H1 (cell line): Measurements from ENCODE around the gene ALKBH3. TPM values are rescaled to one million over a fixed set of nuclear protein-coding genes. Genes with fewer than 3 reads are reported as not detected.

Experiments
- CTCF ChIA-PET: fragments of 300-600 bp; sonication (Branson Sonifier 250); formaldehyde crosslinking; loops from one replicate; lab custom pipeline; 2021; ENCODE audit not compliant: partially characterized antibody; lab: Charles Lee
- POLR2A ChIA-PET: fragments of 300-600 bp; sonication (Branson Sonifier 250); formaldehyde crosslinking; loops from one replicate; lab custom pipeline; 2021; ENCODE audit warnings: inconsistent platforms; ENCODE audit not compliant: partially characterized antibody; lab: Charles Lee
- DNase-seq, 2 experiments: peaks; one replicate each; pipeline versions ENCODE4 v3.0.0 to v3.0.0-alpha.2; 2010 to 2022; ENCODE audit warnings: low spot score in 2 of 2, low read depth in 1 of 2, mixed read lengths in 1 of 2
- FAIRE-seq: peaks from 2 replicates; lab custom pipeline; 2011; peaks lifted over from hg19 to GRCh38; lab: Jason Lieb, UNC
- H2AFZ ChIP-seq: 2 replicates; pipeline ENCODE4 v1.8.1; 2012; ENCODE audit warnings: low read length, inconsistent platforms
- H2AK5ac ChIP-seq: 2 replicates; pipeline ENCODE4 v1.6.1; 2013; ENCODE audit warnings: low read depth, low read length
- H2BK120ac ChIP-seq: replicated peaks from 2 replicates; pipeline ENCODE3; 2013; ENCODE audit warnings: low read depth, low read length, inconsistent platforms
- H2BK12ac ChIP-seq: 2 replicates; pipeline ENCODE4 v1.6.1; 2013; ENCODE audit warnings: low read depth, low read length
- H2BK15ac ChIP-seq: 2 replicates; pipeline ENCODE4 v1.6.1; 2013; ENCODE audit warnings: low read length
- H2BK20ac ChIP-seq: 2 replicates; pipeline ENCODE4 v1.6.1; 2013; ENCODE audit warnings: low read length
- H2BK5ac ChIP-seq: 2 replicates; pipeline ENCODE4 v1.6.1; 2013; ENCODE audit warnings: low read depth, low read length
- H3K14ac ChIP-seq: 2 replicates; pipeline ENCODE4 v1.6.1; 2013; ENCODE audit warnings: inconsistent platforms; ENCODE audit not compliant: insufficient read length
- H3K18ac ChIP-seq: 2 replicates; pipeline ENCODE4 v1.6.1; 2013; ENCODE audit warnings: low read length; ENCODE audit errors: extremely low read depth
- H3K23ac ChIP-seq: 2 replicates; pipeline ENCODE4 v1.6.1; 2013; ENCODE audit warnings: inconsistent platforms; ENCODE audit not compliant: insufficient read length
- H3K23me2 ChIP-seq: 2 replicates; pipeline ENCODE4 v1.6.1; 2013; ENCODE audit warnings: low read depth, low read length
- H3K27ac ChIP-seq: 2 replicates; pipeline ENCODE4 v1.6.1; 2011; ENCODE audit warnings: low read depth, low read length, inconsistent platforms
- H3K27me3 ChIP-seq, 4 experiments: replicated peaks in 1 of 4; 1 replicate in 1 of 4; 2 replicates in 3 of 4; pipeline versions ENCODE4 v1.6.1 to v1.8.1; 2011 to 2013; ENCODE audit warnings: low read length in 3 of 4, mild to moderate bottlenecking in 3 of 4, inconsistent platforms in 2 of 4, mixed read lengths in 2 of 4, moderate library complexity in 1 of 4; ENCODE audit not compliant: control insufficient read depth in 3 of 4, insufficient read depth in 3 of 4; ENCODE audit errors: extremely low read depth in 1 of 4
- H3K36me3 ChIP-seq, 4 experiments: 2 replicates each; pipeline versions ENCODE4 v1.6.1 to v1.8.1; 2011 to 2013; ENCODE audit warnings: mild to moderate bottlenecking in 4 of 4, low read length in 3 of 4, moderate library complexity in 2 of 4, control low read depth in 1 of 4, inconsistent platforms in 1 of 4; ENCODE audit not compliant: insufficient read depth in 4 of 4, control insufficient read depth in 2 of 4
- H3K4ac ChIP-seq: replicated peaks from 2 replicates; pipeline ENCODE3; 2013; ENCODE audit warnings: low read length, low read depth, mixed read lengths, inconsistent platforms; ENCODE audit not compliant: insufficient read length
- H3K4me1 ChIP-seq, 4 experiments: replicated peaks in 1 of 4; 1 replicate in 1 of 4; 2 replicates in 3 of 4; pipeline versions ENCODE4 v1.6.1 to v1.8.1; 2011 to 2013; ENCODE audit warnings: low read length in 3 of 4, inconsistent platforms in 2 of 4, mixed read lengths in 1 of 4; ENCODE audit not compliant: insufficient read depth in 4 of 4, control insufficient read depth in 3 of 4
- H3K4me2 ChIP-seq, 2 experiments: 2 replicates each; pipeline versions ENCODE4 v1.6.1 to v1.8.1; 2011 to 2013; ENCODE audit warnings: low read depth in 2 of 2, low read length in 2 of 2, control low read depth in 1 of 2, inconsistent platforms in 1 of 2, mild to moderate bottlenecking in 1 of 2; ENCODE audit not compliant: insufficient read depth in 1 of 2
- H3K4me3 ChIP-seq, 4 experiments: fragments of 200-600, 300-600 bp in 1 of 4; sonication (generic), shearing (Covaris generic), sonication (Bioruptor Twin) in 1 of 4; 2 replicates each; pipeline versions ENCODE4 v1.5.1 to v1.8.1; 2011 to 2016; ENCODE audit warnings: low read length in 4 of 4, low read depth in 3 of 4, control low read depth in 2 of 4, inconsistent platforms in 2 of 4, mild to moderate bottlenecking in 2 of 4, mixed read lengths in 1 of 4, moderate library complexity in 1 of 4; ENCODE audit not compliant: insufficient read depth in 2 of 4; ENCODE audit errors: extremely low read depth in 1 of 4
- H3K56ac ChIP-seq: replicated peaks from 2 replicates; pipeline ENCODE3; 2013; ENCODE audit warnings: low read depth, mild to moderate bottlenecking, mixed read lengths, low read length, inconsistent platforms; ENCODE audit not compliant: insufficient read length
- H3K79me1 ChIP-seq: 2 replicates; pipeline ENCODE4 v1.6.1; 2013; ENCODE audit warnings: low read depth, low read length, control low read depth
- H3K79me2 ChIP-seq, 2 experiments: 2 replicates each; pipeline versions ENCODE4 v1.6.1 to v1.8.1; 2012 to 2013; ENCODE audit warnings: low read length in 2 of 2, mild to moderate bottlenecking in 2 of 2, inconsistent platforms in 1 of 2; ENCODE audit not compliant: insufficient read depth in 2 of 2, control insufficient read depth in 1 of 2
- H3K9ac ChIP-seq, 4 experiments: replicated peaks in 1 of 4; 1 replicate in 1 of 4; 2 replicates in 3 of 4; pipeline versions ENCODE4 v1.6.1 to v1.8.1; 2011 to 2013; ENCODE audit warnings: low read depth in 3 of 4, low read length in 3 of 4, control low read depth in 2 of 4, mild to moderate bottlenecking in 2 of 4, moderate library complexity in 2 of 4, inconsistent platforms in 1 of 4; ENCODE audit errors: extremely low read depth in 1 of 4
- H3K9me3 ChIP-seq, 2 experiments: 2 replicates each; pipeline versions ENCODE4 v1.6.1 to v1.8.1; 2012 to 2013; ENCODE audit warnings: mild to moderate bottlenecking in 2 of 2, moderate library complexity in 2 of 2, control low read depth in 1 of 2, inconsistent platforms in 1 of 2, low read depth in 1 of 2, low read length in 1 of 2, mixed read lengths in 1 of 2; ENCODE audit not compliant: insufficient read depth in 2 of 2
- H4K20me1 ChIP-seq, 2 experiments: replicated peaks in 1 of 2; 2 replicates each; pipeline versions ENCODE3 to v1.8.1; 2011 to 2013; ENCODE audit warnings: inconsistent platforms in 2 of 2, low read length in 2 of 2, mild to moderate bottlenecking in 1 of 2; ENCODE audit not compliant: insufficient read depth in 2 of 2, control insufficient read depth in 1 of 2
- H4K5ac ChIP-seq: 2 replicates; pipeline ENCODE4 v1.6.1; 2013; ENCODE audit warnings: low read length, low read depth, mixed read lengths, inconsistent platforms; ENCODE audit not compliant: insufficient read length
- H4K8ac ChIP-seq: 2 replicates; pipeline ENCODE4 v1.8.0; 2013; ENCODE audit warnings: mild to moderate bottlenecking, moderate library complexity, low read length, inconsistent platforms; ENCODE audit not compliant: insufficient read depth; ENCODE audit errors: extremely low read depth
- H4K91ac ChIP-seq: replicated peaks from 2 replicates; pipeline ENCODE3; 2013; ENCODE audit warnings: low read length, mixed read lengths, inconsistent platforms; ENCODE audit not compliant: insufficient read length
- PHF8 ChIP-seq: fragments of 200-600 bp; sonication (generic); conservative IDR thresholded peaks from 2 replicates; pipeline ENCODE4 v1.7.1; 2012; ENCODE audit warnings: low read depth, mild to moderate bottlenecking, inconsistent platforms, low read length, moderate library complexity
- POLR2AphosphoS5 ChIP-seq: IDR thresholded peaks from 2 replicates; pipeline ENCODE4 v1.6.1; 2011; ENCODE audit warnings: low read depth, low read length
- WGBS, 2 experiments: shearing (Covaris generic) in 1 of 2; methylation state at CpG; one replicate each; pipeline versions ENCODE4 v1.1.6 to v1.1.7; 2013 to 2015; ENCODE audit warnings: low lambda C conversion rate in 2 of 2, mixed read lengths in 2 of 2, inconsistent platforms in 1 of 2, low coverage in 1 of 2, missing lambda C conversion rate in 1 of 2; ENCODE audit not compliant: insufficient replicate concordance in 2 of 2, insufficient coverage in 1 of 2, insufficient read length in 1 of 2; ENCODE audit errors: extremely low coverage in 1 of 2, missing lambda C conversion rate in 1 of 2; 5-methylcytosine and 5-hydroxymethylcytosine counted together
- polyA plus RNA-seq, 7 experiments: library from polyadenylated mRNA; depleted of rRNA in 3 of 7; stranded (reverse) in 5 of 7; unstranded in 2 of 7; fragments of >200 nt in 5 of 7; fragments of 200-250 nt in 2 of 7; gene quantifications; 1 replicate in 5 of 7; 2 replicates in 1 of 7; 4 replicates in 1 of 7; pipeline versions ENCODE4 v1.2.1 to v1.2.3, GENCODE V29; 2011 to 2013; ENCODE audit warnings: missing spikeins in 2 of 7, mixed read lengths in 2 of 7
- total RNA-seq: library from RNA; stranded (reverse); fragmentation: NEBNext Ultra II Directional; extraction: Animal tissue kit (Norgen Biotek cat#: 25700); gene quantifications from 2 replicates; pipeline ENCODE4 v1.2.1, GENCODE V29; 2021

The ALKBH3 gene
- total and polyA plus RNA-seq, 2 of the 8 experiments (the other 6 are each of a cell fraction or from before 2014, with no cell fraction given) = 10.5 to 11.4 TPM

GRCh38 chr11:43879789-43880639 lies 617 bp upstream of the ALKBH3 start:
- CTCF ChIA-PET = interaction anchor here (1.0 to 4.2 kb wide), 5 partner anchors 11 to 154 kb away, joined by 3 to 37 read pairs (median 5); no protein-coding TSS in a partner anchor
- Histone ChIP-seq H2BK20ac (no peak overlapping the region), H3K4me3 (peak overlapping the region in 3 of 4 experiments; percentile 20 to 72 (median 71); a peak in 5 of 8 replicates), H2BK120ac (no peak overlapping the region), H2BK12ac (no peak overlapping the region; the same call in 1 of the 2 replicates), H3K23me2 (peaks cover 7% of the 10 kb centered on the region), H3K79me1 (peaks cover 2% of the 10 kb centered on the region; the same call in 1 of the 2 replicates), H3K9me3 (no peaks in the 10 kb centered on the region), H2BK5ac (no peak overlapping the region), H3K14ac (no peak overlapping the region), H4K91ac (no peak overlapping the region), H4K20me1 (no peaks in the 10 kb centered on the region), H3K9ac (no peak overlapping the region), H3K36me3 (peaks cover 0 to 7% (median 0%) of the 10 kb centered on the region in 4 experiments; a peak in 2 of 8 replicates), H3K4me2 (peak overlapping the region; percentile 65 to 74), H3K79me2 (no peaks in the 10 kb centered on the region), H2AFZ (peak overlapping the region; percentile 85), H2AK5ac (no peak overlapping the region), H3K18ac (no peak overlapping the region), H3K4me1 (no peaks in the 10 kb centered on the region), H3K27me3 (peaks cover 0 to 7% (median 4%) of the 10 kb centered on the region in 4 experiments; a peak in 2 of 7 replicates), H4K5ac (peak overlapping the region; percentile 39), H4K8ac (peak overlapping the region; percentile 96; the same call in 1 of the 2 replicates), H3K4ac (no peak overlapping the region), H3K23ac (no peak overlapping the region), H2BK15ac (0 out of 2 replicates have a peak overlapping the region, but pooled peaks have one; percentile 49), H3K27ac (no peak overlapping the region), H3K56ac (no peak overlapping the region)
- FAIRE-seq = no peak
- TF ChIP-seq PHF8 (no peak), POLR2AphosphoS5 (0 out of 2 replicates have a peak, but pooled peaks have one; percentile 66)
- 74% methylated on average over 13 of the region's 13 CpGs; no CpG with 5 or more reads in 1 of the 2 experiments for WGBS, 2 experiments
- DNase-seq = no peak
- POLR2A ChIA-PET = interaction anchor here (0.9 to 1.3 kb wide), 2 partner anchors 62 to 194 kb away, joined by 3 to 4 read pairs; partner anchors contain the start of gene C11orf96
